ENCODE measurements around the gene PREX1.
A peak's percentile ranks its signal among the peaks of the same experiment; 100 is the strongest.

Gene PREX1

GRCh38 chr20:48597521-48598302 is 230.1 kb downstream of the PREX1 start:
- no peak for DNase-seq

- DNase-seq = no peak
These were observed 231.4 kb downstream of the PREX1 start for GRCh38 chr20:48596334-48596898.

- DNase-seq = no peak
These were observed 232.1 kb downstream of the PREX1 start for GRCh38 chr20:48595495-48596333.

GRCh38 chr20:48594533-48594932 is 233.3 kb downstream of the PREX1 start:
- DNase-seq = no peak

- no peak for DNase-seq
These were observed 235.5 kb downstream of the PREX1 start for GRCh38 chr20:48592107-48592940.

GRCh38 chr20:48586730-48587129 is 241.1 kb downstream of the PREX1 start:
- no peak for DNase-seq

- DNase-seq = no peak
These were observed 242.5 kb downstream of the PREX1 start for GRCh38 chr20:48585061-48585870.

- no peak for DNase-seq
These were observed 243.3 kb downstream of the PREX1 start for GRCh38 chr20:48584391-48585060.

- no peak for DNase-seq
These were observed 244.0 kb downstream of the PREX1 start for GRCh38 chr20:48583801-48584200.

- DNase-seq = no peak
These were observed 244.6 kb downstream of the PREX1 start for GRCh38 chr20:48583171-48583570.

GRCh38 chr20:48582673-48582985 is 245.2 kb downstream of the PREX1 start:
- DNase-seq = no peak

GRCh38 chr20:48581167-48581566 is 246.6 kb downstream of the PREX1 start:
- DNase-seq = no peak

GRCh38 chr20:48578397-48579098 is 249.3 kb downstream of the PREX1 start:
- peak; percentile 58 for DNase-seq

- no peak for DNase-seq
These were observed 250.2 kb downstream of the PREX1 start for GRCh38 chr20:48577557-48577956.

GRCh38 chr20:48574383-48574782 is 253.4 kb downstream of the PREX1 start:
- no peak for DNase-seq
